Measurements from ENCODE around the gene GOLT1A. TPM values are rescaled to one million over a fixed set of nuclear protein-coding genes. Genes with fewer than 3 reads are reported as not detected.

The GOLT1A gene
- total and polyA plus RNA-seq, 2 donors (not counting 1 experiment from before 2014, with no cell fraction given) = not detected

- DNase-seq = no peak
- Mint-ChIP-seq H3K27ac (no peak overlapping the region), H3K4me3 (no peak overlapping the region), H3K27me3 (peaks cover 35% of the 10 kb centered on the region), H3K4me1 (no peaks in the 10 kb centered on the region), H3K9me3 (ENCODE audit: insufficient read depth) (no peaks in the 10 kb centered on the region)
- intact Hi-C loops (cut with micrococcal nuclease) = no loop called here
- H4K20me1 ChIP-seq (ENCODE audit: control insufficient read depth, insufficient read depth, low read length, poor library complexity, severe bottlenecking) = no peaks in the 10 kb centered on the region
- H3K79me2 ChIP-seq (ENCODE audit: control insufficient read depth, insufficient read depth, low read length) = no peaks in the 10 kb centered on the region
- POLR2A ChIA-PET = no interaction called here
- H2AFZ ChIP-seq (ENCODE audit: insufficient read depth, low read depth, low read length, poor library complexity, severe bottlenecking) = no peak overlapping the region
- peaks cover 0 to 21% (median 13%) of the 10 kb centered on the region in 4 experiments for H3K27me3 ChIP-seq (replicated peaks in 1 of 4; ENCODE audit: control extremely low read depth in 1 of 4, control insufficient read depth in 3 of 4, insufficient read depth in 4 of 4, low read length in 3 of 4)
- H3K4me2 ChIP-seq (replicated peaks; ENCODE audit: low read depth, low read length, poor library complexity, severe bottlenecking) = no peak overlapping the region
- H3K4me1 ChIP-seq (ENCODE audit: control insufficient read depth in 2 of 2, insufficient read depth in 2 of 2, low read length in 2 of 2) = peaks cover 0 to 6% of the 10 kb centered on the region in 2 donors
- no peaks in the 10 kb centered on the region for H3K36me3 ChIP-seq (replicated peaks in 1 of 2; ENCODE audit: control extremely low read depth in 1 of 2, control insufficient read depth in 1 of 2, extremely low read depth in 1 of 2, insufficient read depth in 2 of 2, low read length in 1 of 2)
- ATAC-seq (ENCODE audit: low read depth) = no peak
- CTCF ChIA-PET = no interaction called here
- no peak overlapping the region for H3K4me3 ChIP-seq (ENCODE audit: control extremely low read depth in 1 of 5, extremely low read depth in 1 of 5, insufficient read depth in 1 of 5, low read depth in 2 of 5, low read length in 4 of 5)
- no CpG with 5 or more reads among the region's 4 CpGs for WGBS (ENCODE audit: insufficient coverage)
- no peak overlapping the region for H3K9ac ChIP-seq (ENCODE audit: low read length)
- TF ChIP-seq EZH2 (IDR thresholded peaks at IDR 0.05; ENCODE audit: borderline replicate concordance, insufficient read depth, low read depth, low read length, poor library complexity, severe bottlenecking) (no peak), CTCF (IDR thresholded peaks at IDR 0.05) (no peak)
- H3K27ac ChIP-seq (ENCODE audit: low read length in 2 of 2) = no peak overlapping the region
- H3K9me3 ChIP-seq (ENCODE audit: control extremely low read depth in 1 of 3, control insufficient read depth in 2 of 3, insufficient read depth in 1 of 3, low read length in 2 of 3) = peaks cover 0 to 3% (median 0%) of the 10 kb centered on the region in 3 donors
Observed at GRCh38 chr1:204202481-204202880, 11.3 kb downstream of the GOLT1A start.

GRCh38 chr1:204201348-204202040 lies 12.3 kb downstream of the GOLT1A start:
- DNase-seq (no peak), ATAC-seq (ENCODE audit: low read depth) (no peak)
- Histone ChIP-seq H3K36me3 (replicated peaks in 1 of 2; ENCODE audit: control extremely low read depth in 1 of 2, control insufficient read depth in 1 of 2, extremely low read depth in 1 of 2, insufficient read depth in 2 of 2, low read length in 1 of 2) (no peaks in the 10 kb centered on the region), H3K9ac (ENCODE audit: low read length) (no peak overlapping the region), H4K20me1 (ENCODE audit: control insufficient read depth, insufficient read depth, low read length, poor library complexity, severe bottlenecking) (no peaks in the 10 kb centered on the region), H2AFZ (ENCODE audit: insufficient read depth, low read depth, low read length, poor library complexity, severe bottlenecking) (no peak overlapping the region), H3K9me3 (ENCODE audit: control extremely low read depth in 1 of 3, control insufficient read depth in 2 of 3, insufficient read depth in 1 of 3, low read length in 2 of 3) (peaks cover 0 to 3% (median 0%) of the 10 kb centered on the region in 3 donors), H3K27me3 (replicated peaks in 1 of 4; ENCODE audit: control extremely low read depth in 1 of 4, control insufficient read depth in 3 of 4, insufficient read depth in 4 of 4, low read length in 3 of 4) (peaks cover 0 to 17% (median 9%) of the 10 kb centered on the region in 4 experiments), H3K4me3 (ENCODE audit: control extremely low read depth in 1 of 5, extremely low read depth in 1 of 5, insufficient read depth in 1 of 5, low read depth in 2 of 5, low read length in 4 of 5) (no peak overlapping the region), H3K4me2 (replicated peaks; ENCODE audit: low read depth, low read length, poor library complexity, severe bottlenecking) (no peak overlapping the region), H3K27ac (ENCODE audit: low read length in 2 of 2) (no peak overlapping the region), H3K4me1 (ENCODE audit: control insufficient read depth in 2 of 2, insufficient read depth in 2 of 2, low read length in 2 of 2) (no peaks in the 10 kb centered on the region), H3K79me2 (ENCODE audit: control insufficient read depth, insufficient read depth, low read length) (no peaks in the 10 kb centered on the region)
- H3K4me1 Mint-ChIP-seq = no peaks in the 10 kb centered on the region
- no peak for TF ChIP-seq EZH2 (IDR thresholded peaks at IDR 0.05; ENCODE audit: borderline replicate concordance, insufficient read depth, low read depth, low read length, poor library complexity, severe bottlenecking)
- TF ChIP-seq CTCF (IDR thresholded peaks at IDR 0.05) = no peak
- intact Hi-C loops (cut with micrococcal nuclease) = no loop called here
- CTCF ChIA-PET = no interaction called here
- no peak overlapping the region for H3K27ac Mint-ChIP-seq
- no peak overlapping the region for H3K4me3 Mint-ChIP-seq
- WGBS (ENCODE audit: insufficient coverage) = 90% methylated on average over 9 of the region's 12 CpGs
- peaks cover 32% of the 10 kb centered on the region for H3K27me3 Mint-ChIP-seq
- POLR2A ChIA-PET = no interaction called here
- no peaks in the 10 kb centered on the region for H3K9me3 Mint-ChIP-seq (ENCODE audit: insufficient read depth)
